Mucosa of stomach (tissue), 1 donor: ENCODE results near the gene ARSG.

Experiments
- H3K27me3 ChIP-seq: one replicate; pipeline ENCODE4 v1.7.0; 2013; ENCODE audit warnings: mild to moderate bottlenecking, low read length; ENCODE audit not compliant: control insufficient read depth, insufficient read depth
- H3K36me3 ChIP-seq: one replicate; pipeline ENCODE4 v1.7.0; 2013; ENCODE audit warnings: low read length; ENCODE audit not compliant: control insufficient read depth, insufficient read depth
- H3K4me1 ChIP-seq: one replicate; pipeline ENCODE4 v1.7.0; 2013; ENCODE audit warnings: mild to moderate bottlenecking, low read length; ENCODE audit not compliant: control insufficient read depth, insufficient read depth
- H3K4me3 ChIP-seq: one replicate; pipeline ENCODE4 v1.7.0; 2013; ENCODE audit warnings: low read length
- H3K9ac ChIP-seq: one replicate; pipeline ENCODE4 v1.7.0; 2013; ENCODE audit warnings: mild to moderate bottlenecking, low read length, moderate library complexity
- H3K9me3 ChIP-seq: one replicate; pipeline ENCODE4 v1.7.0; 2013; ENCODE audit warnings: mild to moderate bottlenecking, low read length, moderate library complexity; ENCODE audit not compliant: control insufficient read depth
- donor health status: Pancreatic carcinoma.

The ARSG gene

DNA sequence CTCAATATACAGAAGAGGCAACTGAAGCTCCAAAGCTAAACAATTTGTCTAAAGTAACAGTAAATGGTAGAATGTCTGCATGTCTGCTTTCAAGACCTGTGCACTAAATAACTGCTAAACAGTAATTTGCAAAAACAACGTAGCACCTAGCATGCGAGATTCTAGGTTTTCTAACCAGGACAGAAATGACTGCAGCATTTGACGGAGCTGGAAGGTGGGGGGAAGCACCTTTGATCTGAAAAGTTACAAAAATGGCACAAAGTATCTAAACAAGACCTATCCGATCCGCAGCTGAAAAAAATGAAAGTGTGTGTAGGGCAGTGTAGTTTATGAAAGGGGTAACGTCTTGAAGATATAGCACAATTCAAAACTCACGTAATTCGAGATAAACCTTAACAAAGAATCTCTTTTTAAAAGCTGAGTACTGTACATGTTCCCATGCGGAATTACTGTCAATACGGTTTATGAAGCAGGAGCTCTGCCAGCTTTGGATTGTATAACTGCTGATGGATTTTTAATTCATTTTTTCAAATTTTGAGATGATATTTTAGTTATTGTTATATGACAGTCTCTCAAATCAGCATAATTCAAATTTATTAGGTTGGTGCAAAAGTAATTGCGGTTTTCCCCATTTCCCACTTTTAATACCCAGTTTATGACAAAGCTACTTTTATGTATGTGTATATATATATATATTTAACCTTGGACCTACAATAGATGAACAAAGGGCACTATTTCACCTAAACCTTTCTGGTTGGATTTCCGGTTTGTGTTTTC, 167.2 kb downstream of the ARSG start:
- H3K4me1 ChIP-seq, result peaks cover 11% of the 10 kb centered on the region
- no peaks in the 10 kb centered on the region for H3K9me3 ChIP-seq
- H3K9ac ChIP-seq, result peak overlapping the region; percentile 63
- no peaks in the 10 kb centered on the region for H3K36me3 ChIP-seq
- no peaks in the 10 kb centered on the region for H3K27me3 ChIP-seq
- no peak overlapping the region for H3K4me3 ChIP-seq

DNA sequence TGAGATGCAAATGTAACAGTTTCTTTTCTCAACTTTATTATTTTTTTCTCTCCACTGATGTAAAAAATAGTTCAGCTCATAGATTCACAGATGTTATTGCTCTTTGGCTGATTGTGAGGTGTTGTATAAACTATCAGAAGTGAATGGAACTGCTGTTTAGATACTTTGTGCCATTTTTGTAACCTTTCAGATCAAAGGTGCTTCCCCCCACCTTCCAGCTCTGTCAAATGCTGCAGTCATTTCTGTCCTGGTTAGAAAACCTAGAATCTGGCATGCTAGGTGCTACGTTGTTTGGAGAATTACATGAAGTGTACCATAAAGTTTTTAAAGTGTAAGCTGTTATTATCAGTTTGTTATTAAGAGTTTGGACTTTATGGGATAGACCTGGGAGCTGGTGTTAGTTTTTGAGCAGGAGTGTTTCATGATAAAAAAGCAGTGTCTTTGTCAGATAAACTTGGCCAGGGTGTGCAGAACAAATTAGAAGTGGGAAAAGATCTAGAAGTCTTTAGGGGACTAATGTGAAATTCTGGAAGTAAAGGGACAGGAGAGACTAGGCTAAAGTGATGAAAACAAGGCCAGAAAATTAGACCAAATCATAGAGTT, 167.8 kb downstream of the ARSG start:
- no peaks in the 10 kb centered on the region for H3K36me3 ChIP-seq
- H3K4me1 ChIP-seq, result peaks cover 11% of the 10 kb centered on the region
- no peak overlapping the region for H3K4me3 ChIP-seq
- no peaks in the 10 kb centered on the region for H3K9me3 ChIP-seq
- H3K9ac ChIP-seq, result no peak overlapping the region
- H3K27me3 ChIP-seq, result no peaks in the 10 kb centered on the region

DNA sequence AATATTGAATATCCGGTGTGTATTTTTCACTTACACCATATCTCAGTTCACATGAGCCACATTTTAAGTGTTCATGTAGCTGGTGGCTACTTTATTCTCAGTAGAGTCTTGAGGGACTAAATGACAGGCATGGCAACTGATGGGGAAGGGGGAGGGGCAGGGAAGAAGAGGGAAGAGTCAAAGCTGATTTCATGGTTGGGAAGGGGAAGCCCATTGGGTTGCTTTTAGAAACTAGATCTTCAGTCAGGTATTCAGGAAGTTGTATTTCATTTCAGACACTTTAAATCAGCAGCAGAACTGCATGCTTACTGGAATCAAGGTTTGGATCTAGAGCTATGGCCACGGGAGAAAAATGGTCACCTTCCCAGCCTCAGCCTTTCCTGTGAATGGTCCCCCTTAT, 168.9 kb downstream of the ARSG start:
- no peaks in the 10 kb centered on the region for H3K36me3 ChIP-seq
- H3K4me1 ChIP-seq, result peaks cover 11% of the 10 kb centered on the region
- H3K9ac ChIP-seq, result no peak overlapping the region
- no peaks in the 10 kb centered on the region for H3K27me3 ChIP-seq
- no peaks in the 10 kb centered on the region for H3K9me3 ChIP-seq
- H3K4me3 ChIP-seq, result no peak overlapping the region

DNA sequence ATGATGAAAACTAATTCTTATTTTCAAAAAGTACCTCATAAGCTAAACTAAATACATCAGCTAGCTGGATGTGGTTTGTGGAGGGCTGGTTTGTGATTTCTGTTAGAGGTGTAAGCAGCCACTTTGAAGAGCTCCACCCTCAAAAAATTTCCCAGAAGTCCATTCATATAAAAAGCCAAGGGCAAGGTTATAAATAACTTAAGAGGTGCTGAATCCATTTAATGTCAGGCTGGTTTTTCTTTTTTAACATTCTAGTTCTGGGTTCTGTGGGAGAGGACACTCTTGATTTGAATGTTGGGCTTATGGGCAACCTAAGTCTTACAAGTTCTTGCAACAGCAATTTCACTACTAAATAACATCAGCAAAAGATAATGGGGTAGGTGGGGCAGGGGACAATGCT, 169.4 kb downstream of the ARSG start:
- no peaks in the 10 kb centered on the region for H3K9me3 ChIP-seq
- no peaks in the 10 kb centered on the region for H3K27me3 ChIP-seq
- no peak overlapping the region for H3K9ac ChIP-seq
- H3K4me1 ChIP-seq, result peaks cover 11% of the 10 kb centered on the region
- H3K36me3 ChIP-seq, result no peaks in the 10 kb centered on the region
- H3K4me3 ChIP-seq, result no peak overlapping the region

DNA sequence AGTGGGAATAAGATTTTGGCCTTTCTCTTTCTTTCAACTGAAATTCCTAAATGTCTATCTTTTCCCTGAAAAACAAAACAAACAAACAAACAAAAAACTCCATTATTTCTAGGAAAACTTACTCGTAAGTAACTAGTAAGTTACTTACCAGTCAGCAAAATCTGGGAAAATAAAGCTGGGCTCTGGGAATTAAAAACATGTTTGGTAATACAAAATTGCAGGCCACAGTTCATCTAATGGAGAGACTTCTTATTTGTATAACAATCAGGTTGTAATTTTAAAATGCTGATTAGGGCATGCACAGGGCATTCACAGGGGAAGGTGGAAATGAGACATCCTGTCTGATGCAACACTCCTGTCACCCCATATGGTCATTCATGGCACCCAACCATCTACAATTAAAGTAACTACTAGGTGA, 169.8 kb downstream of the ARSG start:
- Histone ChIP-seq H3K9me3 (no peaks in the 10 kb centered on the region), H3K27me3 (no peaks in the 10 kb centered on the region), H3K4me1 (peaks cover 10% of the 10 kb centered on the region), H3K36me3 (no peaks in the 10 kb centered on the region), H3K9ac (no peak overlapping the region), H3K4me3 (no peak overlapping the region)

DNA sequence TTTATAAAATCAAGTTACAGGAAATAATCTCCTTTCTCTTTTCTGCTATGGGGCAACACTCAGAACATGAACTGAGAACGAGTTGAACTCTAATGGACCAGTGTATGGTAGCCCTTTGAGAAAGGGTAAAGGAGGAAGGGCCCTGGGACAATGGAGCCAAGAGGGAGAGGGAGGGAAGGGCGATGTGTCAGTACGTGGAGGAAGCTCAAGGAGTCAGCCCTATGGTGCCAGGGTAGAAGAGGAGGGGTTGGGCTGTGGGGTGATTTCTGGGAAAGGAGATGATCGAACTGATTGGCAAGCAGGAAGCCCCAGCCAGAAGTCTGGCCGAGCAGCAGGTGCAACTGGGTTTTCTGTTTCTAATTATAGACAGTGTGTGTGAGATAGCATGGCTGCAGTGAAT, 170.3 kb downstream of the ARSG start:
- Histone ChIP-seq H3K4me1 (peaks cover 6% of the 10 kb centered on the region), H3K27me3 (no peaks in the 10 kb centered on the region), H3K36me3 (no peaks in the 10 kb centered on the region), H3K9ac (no peak overlapping the region), H3K4me3 (no peak overlapping the region), H3K9me3 (no peaks in the 10 kb centered on the region)

DNA sequence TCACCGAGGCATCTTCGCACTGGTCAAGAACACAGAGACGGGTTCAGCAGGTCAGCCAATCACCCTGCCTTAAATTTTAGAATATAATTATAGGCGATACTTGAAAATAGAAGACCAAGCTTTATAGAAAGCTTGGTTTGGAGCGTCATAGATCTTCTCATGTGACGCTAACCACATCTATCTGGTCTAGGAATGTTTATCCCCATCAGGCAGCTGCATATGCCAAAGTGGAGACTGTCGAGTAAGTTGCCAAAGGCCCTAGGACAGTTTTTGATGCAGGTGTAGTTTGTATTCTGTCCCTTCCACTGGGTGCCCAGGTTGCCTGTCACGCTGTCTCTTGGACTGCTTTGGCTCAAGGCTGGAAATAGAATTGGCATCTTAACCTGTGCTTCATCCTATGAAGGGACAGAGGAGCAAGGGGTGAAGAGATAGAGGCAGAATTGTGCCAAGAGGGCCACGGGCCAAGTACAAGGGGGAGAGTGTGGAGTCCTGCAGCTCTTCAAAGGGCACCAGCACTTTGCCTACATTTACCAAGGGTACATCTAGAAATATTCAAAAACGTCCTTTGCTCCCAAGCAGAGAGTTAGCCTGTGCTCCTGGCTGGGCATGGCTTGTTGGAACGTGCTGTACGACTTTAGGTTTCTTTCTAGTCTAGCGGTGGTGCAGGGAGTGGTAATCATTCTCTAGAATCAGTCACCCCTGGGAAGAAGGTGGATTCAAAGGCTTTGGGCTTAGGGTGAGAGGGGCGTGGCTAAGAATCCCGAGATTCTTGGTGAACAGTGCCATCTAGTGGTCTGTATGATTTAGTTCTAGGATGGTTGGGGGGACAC, 171.3 kb downstream of the ARSG start:
- Histone ChIP-seq H3K27me3 (no peaks in the 10 kb centered on the region), H3K36me3 (no peaks in the 10 kb centered on the region), H3K9me3 (no peaks in the 10 kb centered on the region), H3K9ac (no peak overlapping the region), H3K4me3 (no peak overlapping the region), H3K4me1 (peaks cover 4% of the 10 kb centered on the region)

DNA sequence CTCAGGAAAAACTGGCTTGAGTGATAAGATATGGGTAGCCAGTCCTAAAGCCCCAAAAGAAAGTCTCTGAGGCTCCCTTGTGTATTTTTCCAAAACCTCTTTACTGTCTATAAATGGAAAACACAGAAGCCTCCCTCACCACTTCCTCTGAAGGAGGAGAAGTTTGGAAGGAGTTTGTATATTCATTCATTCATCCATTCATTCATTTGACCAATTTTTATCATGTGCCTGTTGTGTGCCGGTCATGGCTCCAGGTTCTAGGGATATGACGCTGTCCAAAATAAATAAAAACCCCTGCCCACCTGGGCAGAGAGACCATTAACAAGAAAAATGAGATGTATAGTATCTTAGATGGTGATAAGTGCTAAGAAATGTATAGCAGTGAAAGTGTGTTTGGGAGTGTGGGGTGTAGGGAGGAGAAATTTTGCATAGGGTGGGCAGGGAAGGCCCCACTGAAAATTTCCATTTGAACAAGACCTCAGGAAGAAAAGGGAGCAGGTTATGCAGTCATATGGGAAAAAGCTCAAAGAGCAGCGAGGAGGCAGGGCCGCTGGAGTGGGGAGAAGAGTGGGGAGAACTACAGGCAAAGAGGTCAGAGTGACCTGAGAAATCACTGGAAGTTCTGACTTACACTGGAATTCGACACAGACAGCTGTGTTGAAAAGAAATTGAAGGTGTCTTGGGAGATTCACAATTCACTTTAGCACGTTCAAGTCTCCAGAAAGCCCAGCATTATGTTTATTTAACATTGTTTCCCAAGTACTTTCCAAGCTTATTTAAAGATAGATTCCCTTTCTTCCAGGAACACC, 172.1 kb downstream of the ARSG start:
- H3K9ac ChIP-seq, result no peak overlapping the region
- no peaks in the 10 kb centered on the region for H3K27me3 ChIP-seq
- H3K4me1 ChIP-seq, result peaks cover 4% of the 10 kb centered on the region

DNA sequence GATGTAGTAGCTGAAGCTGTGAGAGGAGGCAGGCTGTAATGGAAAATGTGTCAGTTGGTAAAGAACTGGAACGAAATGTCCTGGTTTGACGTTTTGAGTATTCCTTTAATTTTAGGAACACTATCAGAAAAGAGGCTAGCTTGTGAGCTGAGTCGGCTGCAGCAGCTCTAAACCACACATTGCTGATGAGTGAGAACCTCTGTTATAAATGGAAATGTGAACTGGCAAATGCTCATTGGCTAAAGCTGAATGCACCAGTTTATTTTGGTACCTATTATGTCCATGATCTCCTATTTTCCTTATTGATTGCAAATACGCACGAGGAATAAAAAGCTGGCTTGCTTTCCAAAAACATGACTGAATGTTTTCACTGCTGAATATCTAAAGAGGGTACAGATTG, 177.0 kb downstream of the ARSG start:
- Histone ChIP-seq H3K9ac (no peak overlapping the region), H3K4me1 (no peaks in the 10 kb centered on the region), H3K27me3 (no peaks in the 10 kb centered on the region), H3K4me3 (no peak overlapping the region), H3K36me3 (no peaks in the 10 kb centered on the region), H3K9me3 (no peaks in the 10 kb centered on the region)

More for the DNA sequence above, 172.1 kb downstream of the ARSG start:
- Histone ChIP-seq H3K36me3 (no peaks in the 10 kb centered on the region), H3K9me3 (no peaks in the 10 kb centered on the region), H3K4me3 (no peak overlapping the region)

DNA sequence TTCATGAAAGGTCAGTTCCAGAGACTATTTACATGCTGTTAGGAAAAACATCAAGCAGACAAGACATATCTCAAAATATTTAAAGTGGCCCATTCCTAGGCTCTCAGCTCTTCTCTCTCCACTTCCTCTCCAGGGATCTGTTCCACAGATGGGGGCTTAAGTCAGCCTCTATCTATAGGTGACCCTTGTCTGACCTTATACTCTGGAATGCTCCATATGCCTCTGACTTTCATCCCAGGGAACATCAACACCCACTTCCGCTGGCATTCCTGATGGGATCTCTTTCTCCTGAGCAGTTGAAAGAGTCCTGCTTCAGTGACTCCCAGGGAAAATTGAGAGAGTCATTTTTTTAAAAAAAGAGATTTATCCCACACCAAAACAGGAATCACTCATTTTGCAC, 177.5 kb downstream of the ARSG start:
- H3K4me1 ChIP-seq, result no peaks in the 10 kb centered on the region
- H3K9me3 ChIP-seq, result no peaks in the 10 kb centered on the region
- no peaks in the 10 kb centered on the region for H3K36me3 ChIP-seq
- no peak overlapping the region for H3K4me3 ChIP-seq
- no peaks in the 10 kb centered on the region for H3K27me3 ChIP-seq
- no peak overlapping the region for H3K9ac ChIP-seq
